SH-SY5Y (cell line): Measurements from ENCODE around the gene MAP2K7.
A peak's percentile ranks its signal among the peaks of the same experiment; 100 is the strongest.

Experiments
- GATA2 ChIP-seq: IDR thresholded peaks from 2 replicates; pipeline ENCODE4 v1.6.1; 2011; ENCODE audit warnings: mild to moderate bottlenecking, low read depth, low read length
- GATA3 ChIP-seq: IDR thresholded peaks from 2 replicates; pipeline ENCODE4 v1.6.1; 2011; ENCODE audit warnings: low read depth, mild to moderate bottlenecking, low read length, moderate library complexity

Gene MAP2K7

GRCh38 chr19:7922836-7923195 is 19.1 kb downstream of the MAP2K7 start:
- no peak for TF ChIP-seq GATA2
- no peak for TF ChIP-seq GATA3

GRCh38 chr19:7923295-7924191 is 19.9 kb downstream of the MAP2K7 start:
- TF ChIP-seq GATA3 (no peak), GATA2 (no peak)

- TF ChIP-seq GATA2 (no peak), GATA3 (no peak)
These were observed 20.6 kb downstream of the MAP2K7 start for GRCh38 chr19:7924241-7924640.

- TF ChIP-seq GATA3 (no peak), GATA2 (no peak)
These were observed 21.0 kb downstream of the MAP2K7 start for GRCh38 chr19:7924651-7925170.

GRCh38 chr19:7925171-7925851 is 21.6 kb downstream of the MAP2K7 start:
- no peak for TF ChIP-seq GATA3
- no peak for TF ChIP-seq GATA2

GRCh38 chr19:7926021-7926726 is 22.5 kb downstream of the MAP2K7 start, which contains the start of gene CTXN1:
Gene CTXN1 (minus strand): TSS chr19:7926135. CDS start chr19:7925538, 597 bp downstream.
- no peak for TF ChIP-seq GATA2
- no peak for TF ChIP-seq GATA3

- TF ChIP-seq GATA3: no peak
- no peak for TF ChIP-seq GATA2
These were observed 23.3 kb downstream of the MAP2K7 start for GRCh38 chr19:7926727-7927604.

GRCh38 chr19:7927605-7928333 is 24.1 kb downstream of the MAP2K7 start:
- no peak for TF ChIP-seq GATA3
- TF ChIP-seq GATA2: no peak

- TF ChIP-seq GATA3: no peak
- peak; percentile 41; the same call in 1 of the 2 replicates for TF ChIP-seq GATA2
These were observed 24.6 kb downstream of the MAP2K7 start for GRCh38 chr19:7928334-7928706.

GRCh38 chr19:7928741-7929701 is 25.3 kb downstream of the MAP2K7 start:
- TF ChIP-seq GATA2: no peak
- no peak for TF ChIP-seq GATA3

- TF ChIP-seq GATA3 (no peak), GATA2 (no peak)
These were observed 27.1 kb downstream of the MAP2K7 start for GRCh38 chr19:7930765-7931164.
